ENCODE measurements around the gene C22orf15. TPM values are rescaled to one million over a fixed set of nuclear protein-coding genes. Genes with fewer than 3 reads are reported as not detected.

The C22orf15 gene
- total RNA-seq, 1 experiment from 2014 or later: 0.81 TPM

DNA sequence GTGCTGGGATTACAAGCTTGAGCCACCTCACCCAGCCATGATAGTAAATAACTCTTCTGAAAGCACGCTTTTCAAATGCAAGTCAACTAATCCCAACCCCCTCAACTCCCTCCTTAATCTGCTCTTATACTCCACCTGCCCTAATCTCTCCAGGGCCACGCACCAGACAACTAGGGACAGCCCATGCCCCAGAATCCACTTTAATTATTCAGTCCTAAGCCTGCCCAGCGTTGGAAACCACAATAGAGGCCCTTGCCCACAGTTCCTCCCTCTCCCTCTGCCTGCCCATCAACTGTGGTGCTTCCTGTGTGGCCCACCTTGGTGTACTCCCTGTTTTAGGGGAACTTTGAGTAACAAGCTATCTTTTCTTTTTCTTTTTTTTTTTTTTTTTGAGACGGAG is 5.9 kb upstream of the C22orf15 start:
- no CpG with 5 or more reads among the region's 4 CpGs for WGBS (ENCODE audit: extremely low coverage, insufficient read length, low lambda C conversion rate)
- H3K27me3 ChIP-seq (ENCODE audit: insufficient read depth, low read length): no peaks in the 10 kb centered on the region
- H2BK120ac ChIP-seq (ENCODE audit: low read depth, low read length, poor library complexity, severe bottlenecking): no peak overlapping the region
- no peak overlapping the region for H3T11ph ChIP-seq (ENCODE audit: low read length)
- no peak overlapping the region for H3K56ac ChIP-seq (ENCODE audit: insufficient read length, low read depth, low read length)
- H3K23me2 ChIP-seq (ENCODE audit: insufficient read length, low read depth, low read length, poor library complexity, severe bottlenecking): no peaks in the 10 kb centered on the region
- H3K4ac ChIP-seq (ENCODE audit: low read depth, low read length): no peak overlapping the region
- H2AK5ac ChIP-seq (ENCODE audit: insufficient read length, low read length): no peak overlapping the region
- H3K27ac ChIP-seq (ENCODE audit: insufficient read length, low read depth, low read length): no peak overlapping the region
- peaks cover 6 to 31% of the 10 kb centered on the region in 2 experiments for H3K4me1 Mint-ChIP-seq
- H2BK12ac ChIP-seq (ENCODE audit: insufficient read length, low read depth, low read length): no peak overlapping the region
- no peak overlapping the region for H2BK15ac ChIP-seq (ENCODE audit: low read depth, low read length)
- H2BK20ac ChIP-seq (ENCODE audit: low read depth, low read length, poor library complexity, severe bottlenecking): no peak overlapping the region
- no peaks in the 10 kb centered on the region for H3K9me3 ChIP-seq (ENCODE audit: control insufficient read depth, low read depth, low read length)
- H2AFZ ChIP-seq (ENCODE audit: low read length): no peak overlapping the region
- DNase-seq: no peak
- TF ChIP-seq, protein P1, sequence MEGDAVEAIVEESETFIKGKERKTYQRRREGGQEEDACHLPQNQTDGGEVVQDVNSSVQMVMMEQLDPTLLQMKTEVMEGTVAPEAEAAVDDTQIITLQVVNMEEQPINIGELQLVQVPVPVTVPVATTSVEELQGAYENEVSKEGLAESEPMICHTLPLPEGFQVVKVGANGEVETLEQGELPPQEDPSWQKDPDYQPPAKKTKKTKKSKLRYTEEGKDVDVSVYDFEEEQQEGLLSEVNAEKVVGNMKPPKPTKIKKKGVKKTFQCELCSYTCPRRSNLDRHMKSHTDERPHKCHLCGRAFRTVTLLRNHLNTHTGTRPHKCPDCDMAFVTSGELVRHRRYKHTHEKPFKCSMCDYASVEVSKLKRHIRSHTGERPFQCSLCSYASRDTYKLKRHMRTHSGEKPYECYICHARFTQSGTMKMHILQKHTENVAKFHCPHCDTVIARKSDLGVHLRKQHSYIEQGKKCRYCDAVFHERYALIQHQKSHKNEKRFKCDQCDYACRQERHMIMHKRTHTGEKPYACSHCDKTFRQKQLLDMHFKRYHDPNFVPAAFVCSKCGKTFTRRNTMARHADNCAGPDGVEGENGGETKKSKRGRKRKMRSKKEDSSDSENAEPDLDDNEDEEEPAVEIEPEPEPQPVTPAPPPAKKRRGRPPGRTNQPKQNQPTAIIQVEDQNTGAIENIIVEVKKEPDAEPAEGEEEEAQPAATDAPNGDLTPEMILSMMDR (conservative IDR thresholded peaks at IDR 0.05): no peak
- H4K91ac ChIP-seq (ENCODE audit: insufficient read length, low read depth, low read length): no peak overlapping the region
- H3K9ac ChIP-seq (ENCODE audit: extremely low read depth, insufficient read length, low read length): no peak overlapping the region
- H3K4me1 ChIP-seq (ENCODE audit: insufficient read depth, low read length): no peaks in the 10 kb centered on the region; the same call in 1 of the 2 replicates
- H3K27ac Mint-ChIP-seq: peak overlapping the region in 2 of 3 experiments; percentile 18 to 71; a peak in 2 of 7 replicates
- peaks cover 24% of the 10 kb centered on the region for H3K27me3 Mint-ChIP-seq (ENCODE audit: low read depth)
- H3K23ac ChIP-seq (ENCODE audit: insufficient read length, low read depth, low read length): no peak overlapping the region
- H4K8ac ChIP-seq (replicated peaks; ENCODE audit: insufficient read length, low read depth, low read length): no peak overlapping the region
- no peaks in the 10 kb centered on the region for H4K20me1 ChIP-seq (ENCODE audit: control insufficient read depth, insufficient read depth, insufficient read length)
- no peaks in the 10 kb centered on the region; a peak in 1 of 5 replicates for H3K9me3 Mint-ChIP-seq
- no peak overlapping the region for H3K18ac ChIP-seq (ENCODE audit: insufficient read length, low read depth, low read length)
- H3K4me3 Mint-ChIP-seq: no peak overlapping the region; a peak in 1 of 5 replicates
- H3K14ac ChIP-seq (ENCODE audit: insufficient read depth, low read length): no peak overlapping the region
- H3K79me2 ChIP-seq (ENCODE audit: insufficient read depth, low read length): no peaks in the 10 kb centered on the region
- H3K4me2 ChIP-seq (ENCODE audit: insufficient read depth, insufficient read length, low read length): no peak overlapping the region
- H2BK5ac ChIP-seq (ENCODE audit: insufficient read length, low read length): no peak overlapping the region
- H3K36me3 Mint-ChIP-seq (ENCODE audit: insufficient read depth in 1 of 3, low read depth in 3 of 3): no peaks in the 10 kb centered on the region
- H3K79me1 ChIP-seq (ENCODE audit: insufficient read depth, low read depth, low read length, poor library complexity, severe bottlenecking): no peaks in the 10 kb centered on the region
- H4K5ac ChIP-seq (ENCODE audit: insufficient read length, low read depth, low read length): no peak overlapping the region
